ENCODE measurements around the gene SP7.
"Not testable (repeated sequence)": the region's sequence is repeated elsewhere in the genome, so short reads cannot be mapped to it uniquely, and the experiment has no call there.

Gene SP7

DNA sequence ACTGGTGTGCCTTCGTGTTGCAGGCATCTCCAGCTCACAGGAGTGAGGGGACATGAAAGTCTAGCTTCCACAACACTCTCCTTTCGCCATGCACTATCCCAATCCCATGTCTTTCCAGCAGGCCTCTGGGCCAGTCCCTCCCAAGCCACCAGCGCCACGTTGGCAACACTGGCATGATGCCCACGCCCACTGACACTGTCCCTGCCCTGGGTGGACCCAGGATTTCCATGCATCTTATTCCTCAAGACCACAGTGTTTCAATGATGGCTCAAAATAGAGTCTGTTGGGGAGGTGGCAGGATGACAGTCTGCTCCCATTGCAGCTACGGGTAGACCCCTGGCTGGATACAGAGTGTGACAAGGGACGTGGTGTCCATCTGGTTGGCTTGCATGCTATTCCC is 2.3 kb downstream of the SP7 start:
- Histone ChIP-seq H3K79me2 (no peaks in the 10 kb centered on the region), H2AFZ (no peak overlapping the region), H3K27ac (no peak overlapping the region), H3K9ac (no peak overlapping the region), H3K9me3 (ENCODE audit: control insufficient read depth, low read length) (no peaks in the 10 kb centered on the region), H3K4me3 (ENCODE audit: low read depth, low read length) (no peak overlapping the region), H3K27me3 (ENCODE audit: control insufficient read depth, insufficient read depth, low read length) (no peaks in the 10 kb centered on the region), H3K36me3 (ENCODE audit: control insufficient read depth, insufficient read depth, low read length) (no peaks in the 10 kb centered on the region), H3K4me2 (ENCODE audit: low read length) (no peak overlapping the region), H3K4me1 (no peaks in the 10 kb centered on the region)
- TF ChIP-seq, protein P1, sequence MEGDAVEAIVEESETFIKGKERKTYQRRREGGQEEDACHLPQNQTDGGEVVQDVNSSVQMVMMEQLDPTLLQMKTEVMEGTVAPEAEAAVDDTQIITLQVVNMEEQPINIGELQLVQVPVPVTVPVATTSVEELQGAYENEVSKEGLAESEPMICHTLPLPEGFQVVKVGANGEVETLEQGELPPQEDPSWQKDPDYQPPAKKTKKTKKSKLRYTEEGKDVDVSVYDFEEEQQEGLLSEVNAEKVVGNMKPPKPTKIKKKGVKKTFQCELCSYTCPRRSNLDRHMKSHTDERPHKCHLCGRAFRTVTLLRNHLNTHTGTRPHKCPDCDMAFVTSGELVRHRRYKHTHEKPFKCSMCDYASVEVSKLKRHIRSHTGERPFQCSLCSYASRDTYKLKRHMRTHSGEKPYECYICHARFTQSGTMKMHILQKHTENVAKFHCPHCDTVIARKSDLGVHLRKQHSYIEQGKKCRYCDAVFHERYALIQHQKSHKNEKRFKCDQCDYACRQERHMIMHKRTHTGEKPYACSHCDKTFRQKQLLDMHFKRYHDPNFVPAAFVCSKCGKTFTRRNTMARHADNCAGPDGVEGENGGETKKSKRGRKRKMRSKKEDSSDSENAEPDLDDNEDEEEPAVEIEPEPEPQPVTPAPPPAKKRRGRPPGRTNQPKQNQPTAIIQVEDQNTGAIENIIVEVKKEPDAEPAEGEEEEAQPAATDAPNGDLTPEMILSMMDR (IDR thresholded peaks at IDR 0.05) = no peak

DNA sequence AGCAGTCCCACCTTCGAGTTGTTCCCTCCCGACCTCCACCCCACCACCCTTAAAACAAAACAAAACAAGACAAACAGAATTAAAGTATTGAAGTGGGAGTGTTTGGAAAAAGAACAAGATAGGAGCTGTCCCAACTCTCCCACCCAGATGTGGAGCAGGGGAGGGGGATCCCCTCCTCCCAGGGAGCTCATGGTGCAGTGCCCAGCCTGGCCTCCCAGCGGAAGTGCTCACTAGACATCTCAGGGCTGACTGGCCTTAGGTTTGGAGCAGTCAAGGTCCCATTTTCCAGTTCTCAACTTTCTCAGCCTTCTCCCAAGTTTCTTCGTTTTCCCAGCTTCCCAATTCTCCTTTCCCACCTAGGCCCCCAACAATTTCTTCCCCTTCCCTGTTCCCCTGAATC is 2.9 kb downstream of the SP7 start:
- no peaks in the 10 kb centered on the region for H3K27me3 ChIP-seq (ENCODE audit: control insufficient read depth, insufficient read depth, low read length)

DNA sequence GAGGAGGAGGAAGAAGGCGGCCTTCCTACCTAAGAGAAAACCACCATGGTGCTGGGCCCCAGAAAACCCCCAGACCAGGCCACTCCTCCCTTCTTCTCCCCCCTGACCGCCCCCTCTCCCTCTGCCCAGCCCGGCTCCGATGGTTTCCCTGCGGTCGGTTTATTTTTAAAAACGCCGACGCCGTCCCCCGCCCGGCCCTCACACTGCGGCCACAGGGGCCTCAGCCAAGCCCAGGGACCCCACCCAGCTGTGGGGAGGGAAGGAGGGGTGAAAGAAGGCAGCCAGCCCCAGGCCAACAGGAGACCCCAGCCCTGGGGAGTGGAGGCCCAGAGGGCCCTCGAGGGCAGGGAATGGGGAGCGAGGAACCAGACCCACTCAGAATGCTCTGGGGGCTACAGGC is 3.4 kb downstream of the SP7 start:
- no peak overlapping the region for H3K4me2 ChIP-seq (ENCODE audit: low read length)
- no peaks in the 10 kb centered on the region for H3K9me3 ChIP-seq (ENCODE audit: control insufficient read depth, low read length)
- H2AFZ ChIP-seq = no peak overlapping the region
- H3K79me2 ChIP-seq = no peaks in the 10 kb centered on the region
- no peak overlapping the region for H3K27ac ChIP-seq
- H3K4me1 ChIP-seq = no peaks in the 10 kb centered on the region
- no peaks in the 10 kb centered on the region for H3K36me3 ChIP-seq (ENCODE audit: control insufficient read depth, insufficient read depth, low read length)
- no peak overlapping the region for H3K4me3 ChIP-seq (ENCODE audit: low read depth, low read length)
- TF ChIP-seq, protein P1 (IDR thresholded peaks at IDR 0.05) = no peak
- no peak overlapping the region for H3K9ac ChIP-seq
- no peaks in the 10 kb centered on the region for H3K27me3 ChIP-seq (ENCODE audit: control insufficient read depth, insufficient read depth, low read length)

More for the DNA sequence above, 2.9 kb downstream of the SP7 start:
- TF ChIP-seq, protein P1 (IDR thresholded peaks at IDR 0.05) = no peak
- no peak overlapping the region for H3K27ac ChIP-seq
- no peaks in the 10 kb centered on the region for H3K9me3 ChIP-seq (ENCODE audit: control insufficient read depth, low read length)
- H3K4me2 ChIP-seq (ENCODE audit: low read length) = no peak overlapping the region
- no peak overlapping the region for H3K9ac ChIP-seq
- no peak overlapping the region for H2AFZ ChIP-seq
- H3K36me3 ChIP-seq (ENCODE audit: control insufficient read depth, insufficient read depth, low read length) = no peaks in the 10 kb centered on the region
- H3K79me2 ChIP-seq = no peaks in the 10 kb centered on the region
- H3K4me3 ChIP-seq (ENCODE audit: low read depth, low read length) = no peak overlapping the region
- H3K4me1 ChIP-seq = no peaks in the 10 kb centered on the region

DNA sequence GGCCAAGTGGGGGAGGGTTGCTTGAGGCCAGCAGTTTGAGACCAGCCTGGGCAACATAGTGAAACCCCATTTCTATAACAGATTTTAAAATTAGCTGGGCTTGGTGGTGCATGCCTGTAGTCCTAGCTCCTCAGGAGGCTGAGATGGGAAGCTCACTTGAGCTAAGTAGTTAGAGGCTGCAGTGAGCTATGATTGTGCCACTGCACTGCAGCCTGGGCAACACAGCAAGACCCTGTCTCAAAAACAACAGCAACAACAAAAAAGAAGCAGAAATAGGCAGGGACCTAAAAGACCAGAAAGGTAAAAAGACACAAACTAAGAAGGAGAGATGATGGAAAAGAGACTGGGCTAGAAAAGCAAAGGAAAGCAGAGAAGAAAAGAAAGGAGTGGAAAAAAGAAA is 3.8 kb downstream of the SP7 start:
- not testable (repeated sequence) for H3K36me3 ChIP-seq (ENCODE audit: control insufficient read depth, insufficient read depth, low read length)

DNA sequence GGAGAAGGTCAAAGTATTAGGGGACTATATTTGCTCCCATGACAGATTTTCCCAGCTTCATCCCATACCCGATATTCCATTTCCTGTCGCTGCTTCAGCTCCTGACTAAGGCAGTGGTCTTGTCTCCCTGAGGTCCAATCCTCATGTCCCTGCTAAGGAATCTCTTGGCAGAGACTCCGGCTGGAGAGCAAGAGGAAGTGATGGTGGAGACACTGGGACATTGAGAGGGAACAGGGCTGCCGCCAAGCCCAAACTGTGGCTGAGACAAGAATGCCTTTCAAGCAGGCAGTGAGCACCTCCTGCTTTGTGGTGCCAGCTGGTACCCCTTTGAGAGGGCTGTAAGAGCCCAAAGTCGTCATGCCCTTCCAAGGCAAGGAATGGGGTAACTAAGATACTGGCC is 5.5 kb downstream of the SP7 start:
- Histone ChIP-seq H3K9me3 (ENCODE audit: control insufficient read depth, low read length) (no peaks in the 10 kb centered on the region), H2AFZ (no peak overlapping the region), H3K27me3 (ENCODE audit: control insufficient read depth, insufficient read depth, low read length) (no peaks in the 10 kb centered on the region)

More for the DNA sequence above, 3.8 kb downstream of the SP7 start:
- H3K27me3 ChIP-seq (ENCODE audit: control insufficient read depth, insufficient read depth, low read length); H3K4me3 ChIP-seq (ENCODE audit: low read depth, low read length); H3K9ac ChIP-seq; H2AFZ ChIP-seq; H3K4me1 ChIP-seq; H3K4me2 ChIP-seq (ENCODE audit: low read length); H3K27ac ChIP-seq; H3K9me3 ChIP-seq (ENCODE audit: control insufficient read depth, low read length); H3K79me2 ChIP-seq: not testable (repeated sequence)

More for the DNA sequence above, 5.5 kb downstream of the SP7 start:
- TF ChIP-seq, protein P1 (IDR thresholded peaks at IDR 0.05) = no peak
- Histone ChIP-seq H3K27ac (peak overlapping the region; percentile 39), H3K79me2 (no peaks in the 10 kb centered on the region), H3K4me2 (ENCODE audit: low read length) (no peak overlapping the region), H3K4me3 (ENCODE audit: low read depth, low read length) (no peak overlapping the region), H3K36me3 (ENCODE audit: control insufficient read depth, insufficient read depth, low read length) (no peaks in the 10 kb centered on the region), H3K9ac (no peak overlapping the region), H3K4me1 (no peaks in the 10 kb centered on the region)

Measured in parathyroid adenoma (tissue), 2 donors.